Measurements from ENCODE around the gene LAMA4.
A peak's percentile ranks its signal among the peaks of the same experiment; 100 is the strongest.

Gene LAMA4

GRCh38 chr6:112272799-112273198, 18.4 kb upstream of the LAMA4 start:
- TF ChIP-seq RAD21 (IDR thresholded peaks at IDR 0.05; ENCODE audit: low read depth) = no peak
- TF ChIP-seq TAF1 (IDR thresholded peaks at IDR 0.05; ENCODE audit: low read depth) = no peak
- no peak for TF ChIP-seq TEAD4 (IDR thresholded peaks at IDR 0.05)
- TF ChIP-seq ZBTB7A (IDR thresholded peaks at IDR 0.05; ENCODE audit: low read depth) = no peak
- TF ChIP-seq FOXM1 (IDR thresholded peaks at IDR 0.05; ENCODE audit: borderline replicate concordance, low read depth) = no peak
- no peak for TF ChIP-seq TCF12 (IDR thresholded peaks at IDR 0.05; ENCODE audit: low read depth)
- no peak for TF ChIP-seq USF1 (IDR thresholded peaks at IDR 0.05)
- TF ChIP-seq MAX (IDR thresholded peaks at IDR 0.05) = no peak

DNA sequence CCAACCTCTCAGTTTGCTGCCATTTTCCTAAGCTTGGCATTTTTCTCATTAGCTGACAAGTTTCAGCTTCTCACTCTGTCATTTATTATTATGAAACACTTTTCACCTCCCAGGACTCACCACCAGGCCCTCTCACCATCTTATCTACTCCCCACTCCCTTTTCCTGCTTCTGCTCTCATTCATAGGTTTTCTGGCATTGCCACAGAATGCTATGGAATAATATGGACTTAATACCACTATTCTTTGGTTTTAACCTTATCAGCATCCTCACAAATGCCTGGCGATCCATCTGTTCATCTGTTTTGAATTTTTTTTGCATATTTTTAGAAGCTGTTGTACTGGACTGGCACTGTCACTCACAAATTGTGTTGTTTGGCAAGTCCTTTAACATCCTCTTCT, 16.4 kb upstream of the LAMA4 start:
- TF ChIP-seq TAF1 (IDR thresholded peaks at IDR 0.05; ENCODE audit: low read depth) (no peak), USF1 (IDR thresholded peaks at IDR 0.05) (no peak), TEAD4 (IDR thresholded peaks at IDR 0.05) (no peak), MAX (IDR thresholded peaks at IDR 0.05) (no peak), RAD21 (IDR thresholded peaks at IDR 0.05; ENCODE audit: low read depth) (no peak), TCF12 (IDR thresholded peaks at IDR 0.05; ENCODE audit: low read depth) (no peak), EGR1 (IDR thresholded peaks at IDR 0.05) (no peak), REST (IDR thresholded peaks at IDR 0.05; ENCODE audit: low read depth) (no peak), NFIC (IDR thresholded peaks at IDR 0.05) (no peak)

DNA sequence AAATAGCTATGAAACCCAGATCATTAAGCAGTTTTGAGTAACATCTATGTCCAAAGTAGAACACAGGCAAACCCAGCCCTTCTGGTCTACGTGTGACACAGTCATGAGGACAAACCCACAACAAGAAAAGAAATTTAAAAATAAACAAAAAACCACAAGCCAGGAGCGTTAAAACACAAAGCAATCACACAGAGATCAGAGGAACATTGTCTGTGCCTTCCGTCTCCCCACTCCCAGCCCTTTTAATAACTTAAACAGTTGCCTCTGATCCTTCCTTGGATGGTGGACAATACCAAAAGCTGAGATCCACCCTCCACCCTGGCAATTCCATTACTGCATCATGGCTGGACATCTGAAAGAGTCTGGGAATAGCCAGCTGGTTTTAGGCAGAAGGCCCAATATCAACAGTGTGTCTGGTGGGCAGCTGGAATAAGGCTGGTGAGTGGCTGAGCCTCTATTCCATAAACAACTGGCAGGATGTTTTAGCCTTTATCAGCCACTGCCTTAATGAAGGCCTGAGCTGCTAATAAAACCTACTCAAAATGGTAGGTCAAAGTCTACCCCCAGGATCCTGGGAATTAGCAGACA, 15.7 kb upstream of the LAMA4 start:
- TF ChIP-seq FOXM1 (IDR thresholded peaks at IDR 0.05; ENCODE audit: borderline replicate concordance, low read depth) = no peak
- no peak for TF ChIP-seq TEAD4 (IDR thresholded peaks at IDR 0.05)
- no peak for TF ChIP-seq EP300 (IDR thresholded peaks at IDR 0.05; ENCODE audit: borderline replicate concordance)
- TF ChIP-seq ZBTB7A (IDR thresholded peaks at IDR 0.05; ENCODE audit: low read depth) = no peak
- TF ChIP-seq REST (IDR thresholded peaks at IDR 0.05; ENCODE audit: low read depth) = no peak
- no peak for TF ChIP-seq CEBPB (IDR thresholded peaks at IDR 0.05)
- no peak for TF ChIP-seq YY1 (IDR thresholded peaks at IDR 0.05; ENCODE audit: low read depth)
- TF ChIP-seq RAD21 (IDR thresholded peaks at IDR 0.05; ENCODE audit: low read depth) = no peak
- TF ChIP-seq TAF1 (IDR thresholded peaks at IDR 0.05; ENCODE audit: low read depth) = no peak
- TF ChIP-seq MAX (IDR thresholded peaks at IDR 0.05) = no peak

GRCh38 chr6:112269114-112269513, 14.7 kb upstream of the LAMA4 start:
- TF ChIP-seq RAD21 (IDR thresholded peaks at IDR 0.05; ENCODE audit: low read depth) = peak; percentile 44; the same call in 1 of the 2 replicates
- no peak for TF ChIP-seq MAX (IDR thresholded peaks at IDR 0.05)
- no peak for TF ChIP-seq TCF12 (IDR thresholded peaks at IDR 0.05; ENCODE audit: low read depth)

GRCh38 chr6:112268654-112269053, 14.3 kb upstream of the LAMA4 start:
- TF ChIP-seq CEBPB (IDR thresholded peaks at IDR 0.05) = no peak
- TF ChIP-seq NFIC (IDR thresholded peaks at IDR 0.05) = no peak
- no peak for TF ChIP-seq RAD21 (IDR thresholded peaks at IDR 0.05; ENCODE audit: low read depth)
- TF ChIP-seq EP300 (IDR thresholded peaks at IDR 0.05; ENCODE audit: borderline replicate concordance) = no peak
- no peak for TF ChIP-seq FOXM1 (IDR thresholded peaks at IDR 0.05; ENCODE audit: borderline replicate concordance, low read depth)
- TF ChIP-seq TAF1 (IDR thresholded peaks at IDR 0.05; ENCODE audit: low read depth) = no peak
- TF ChIP-seq TEAD4 (IDR thresholded peaks at IDR 0.05) = no peak
- TF ChIP-seq MAX (IDR thresholded peaks at IDR 0.05) = no peak
- no peak for TF ChIP-seq YY1 (IDR thresholded peaks at IDR 0.05; ENCODE audit: low read depth)
- TF ChIP-seq REST (IDR thresholded peaks at IDR 0.05; ENCODE audit: low read depth) = no peak
